Measurements from ENCODE around the gene MKS1.

MKS1 gene

DNA sequence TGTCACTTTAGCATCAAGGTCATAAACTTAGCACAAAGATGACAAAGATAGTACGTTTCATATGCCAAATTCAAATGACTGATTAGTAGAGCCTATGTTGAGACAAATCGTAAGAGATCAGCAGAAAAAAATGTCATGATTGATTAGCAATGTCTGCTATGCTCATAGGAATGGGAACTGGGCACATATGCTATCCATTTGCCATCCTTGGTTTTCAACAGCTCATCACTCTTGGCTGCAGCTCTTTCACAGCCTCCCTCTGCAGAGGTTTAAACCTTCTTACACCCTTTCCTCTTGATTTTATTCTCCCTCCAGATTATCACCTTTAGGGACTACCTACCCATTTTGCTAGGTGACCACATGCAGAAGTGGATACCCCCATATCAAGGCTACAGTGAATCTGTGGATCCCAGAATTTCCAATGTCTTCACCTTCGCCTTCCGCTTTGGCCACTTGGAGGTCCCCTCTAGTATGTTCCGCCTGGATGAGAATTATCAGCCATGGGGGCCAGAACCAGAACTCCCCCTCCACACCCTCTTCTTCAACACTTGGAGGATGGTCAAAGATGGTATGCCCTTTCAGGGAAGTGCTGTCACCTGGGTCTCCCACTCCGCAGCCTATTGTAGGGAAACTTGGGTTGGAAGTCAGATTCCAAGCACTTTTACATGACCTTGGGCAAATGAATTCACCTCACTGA is 45.5 kb upstream of the MKS1 start:
- no peak for TF ChIP-seq CTCF (IDR thresholded peaks at IDR 0.05; ENCODE audit: insufficient read depth, low read length, missing control alignments)
- no peak for DNase-seq (ENCODE audit: low read depth, low spot score)
- no peak overlapping the region for H3K4me3 ChIP-seq (ENCODE audit: low read depth, low read length)
- CTCF ChIA-PET: no interaction called here
- POLR2A ChIA-PET: no interaction called here

- ChIA-PET POLR2A (no interaction called here), CTCF (interaction anchor here (1.0 kb wide), 1 partner anchor 14 kb away, joined by 5 read pairs; no protein-coding TSS in a partner anchor)
- no peak for TF ChIP-seq CTCF (IDR thresholded peaks at IDR 0.05; ENCODE audit: insufficient read depth, low read length, missing control alignments)
These were observed 44.7 kb upstream of the MKS1 start for GRCh38 chr17:58263773-58264172.

GRCh38 chr17:58262149-58262548 is 43.1 kb upstream of the MKS1 start:
- no peak overlapping the region for H3K4me3 ChIP-seq (ENCODE audit: low read depth, low read length)
- no peak for DNase-seq (ENCODE audit: low read depth, low spot score)
- no peak for TF ChIP-seq CTCF (IDR thresholded peaks at IDR 0.05; ENCODE audit: insufficient read depth, low read length, missing control alignments)
- POLR2A ChIA-PET: no interaction called here
- CTCF ChIA-PET: no interaction called here

More at GRCh38 chr17:58263773-58264172, 44.7 kb upstream of the MKS1 start:
- DNase-seq (ENCODE audit: low read depth, low spot score): no peak
- no peak overlapping the region for H3K4me3 ChIP-seq (ENCODE audit: low read depth, low read length)

- CTCF ChIA-PET: no interaction called here
- POLR2A ChIA-PET: no interaction called here
- TF ChIP-seq CTCF (IDR thresholded peaks at IDR 0.05; ENCODE audit: insufficient read depth, low read length, missing control alignments): no peak
- DNase-seq (ENCODE audit: low read depth, low spot score): no peak
- no peak overlapping the region for H3K4me3 ChIP-seq (ENCODE audit: low read depth, low read length)
These were observed 35.7 kb upstream of the MKS1 start for GRCh38 chr17:58254803-58255202.

DNA sequence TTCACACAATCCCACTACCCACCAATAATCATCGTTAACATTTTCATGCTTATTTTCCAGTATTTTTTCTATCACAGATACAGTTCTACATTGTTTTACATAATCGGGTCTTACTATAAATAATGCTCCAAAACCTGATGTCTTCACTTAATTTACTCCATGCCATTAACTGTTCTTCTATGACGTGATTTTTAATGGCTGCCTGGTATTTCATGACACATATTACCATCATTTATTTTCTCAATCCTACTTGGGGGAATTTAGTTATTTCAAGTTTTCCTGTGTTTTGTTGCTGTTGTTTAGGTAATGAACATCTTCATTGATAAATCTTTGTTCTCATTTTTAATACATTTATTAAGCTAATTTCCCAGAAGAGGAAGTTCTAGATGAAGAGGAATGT is 34.0 kb upstream of the MKS1 start:
- no peak for DNase-seq (ENCODE audit: low read depth, low spot score)
- CTCF ChIA-PET: interaction anchor here (1.0 to 1.1 kb wide), 2 partner anchors 22 to 170 kb away, joined by 3 read pairs; no protein-coding TSS in a partner anchor
- POLR2A ChIA-PET: no interaction called here
- H3K4me3 ChIP-seq (ENCODE audit: low read depth, low read length): no peak overlapping the region
- no peak for TF ChIP-seq CTCF (IDR thresholded peaks at IDR 0.05; ENCODE audit: insufficient read depth, low read length, missing control alignments)

GRCh38 chr17:58252141-58252540 is 33.1 kb upstream of the MKS1 start:
- no peak overlapping the region for H3K4me3 ChIP-seq (ENCODE audit: low read depth, low read length)
- DNase-seq (ENCODE audit: low read depth, low spot score): no peak
- POLR2A ChIA-PET: no interaction called here
- CTCF ChIA-PET: interaction anchor here (3.4 to 6.4 kb wide), 2 partner anchors 15 to 32 kb away, joined by 21 to 72 read pairs; partner anchors contain the start of genes LPO and MKS1
- no peak for TF ChIP-seq CTCF (IDR thresholded peaks at IDR 0.05; ENCODE audit: insufficient read depth, low read length, missing control alignments)

Measured in AG04449 (cell line).